Smooth muscle cell (in vitro differentiated cells): ENCODE data around the gene TAP1. TPM values are rescaled to one million over a fixed set of nuclear protein-coding genes. Genes with fewer than 3 reads are reported as not detected.

Experiments used
- DNase-seq: peaks from one replicate; lab custom pipeline; 2025; ENCODE audit not compliant: unreplicated experiment; lab: John Stamatoyannopoulos, UW
- H2AFZ ChIP-seq: fragments of 200-600 bp; sonication (generic); 2 replicates; pipeline ENCODE4 v1.6.0; 2016; ENCODE audit warnings: antibody characterized with exemption, low read depth, mild to moderate bottlenecking
- H3F3A ChIP-seq: fragments of 200-600 bp; sonication (generic); 2 replicates; pipeline ENCODE4 v1.6.0; 2017; ENCODE audit warnings: antibody characterized with exemption, low read depth
- H3K27ac ChIP-seq: fragments of 200-600 bp; sonication (generic); 2 replicates; pipeline ENCODE4 v1.5.1; 2016; ENCODE audit warnings: low read depth, mild to moderate bottlenecking
- H3K27me3 ChIP-seq: fragments of 200-600 bp; sonication (generic); 2 replicates; pipeline ENCODE4 v1.6.1; 2016; ENCODE audit warnings: low read depth, mild to moderate bottlenecking
- H3K36me3 ChIP-seq: fragments of 200-600 bp; sonication (generic); 2 replicates; pipeline ENCODE4 v1.5.1; 2016; ENCODE audit warnings: low read depth
- H3K4me1 ChIP-seq: fragments of 200-600 bp; sonication (generic); 2 replicates; pipeline ENCODE4 v1.5.1; 2016; ENCODE audit warnings: low read depth
- H3K4me2 ChIP-seq: fragments of 200-600 bp; sonication (generic); 2 replicates; pipeline ENCODE4 v1.6.0; 2016; ENCODE audit warnings: mild to moderate bottlenecking
- H3K4me3 ChIP-seq: fragments of 200-600 bp; sonication (generic); 2 replicates; pipeline ENCODE4 v1.5.1; 2016; ENCODE audit warnings: mild to moderate bottlenecking
- H3K79me2 ChIP-seq: fragments of 200-600 bp; sonication (generic); 2 replicates; pipeline ENCODE4 v1.6.0; 2016; ENCODE audit warnings: low read depth, mild to moderate bottlenecking
- H3K9ac ChIP-seq: fragments of 200-600 bp; sonication (generic); 2 replicates; pipeline ENCODE4 v1.6.0; 2016; ENCODE audit warnings: low read depth
- H3K9me3 ChIP-seq: fragments of 200-600 bp; sonication (generic); replicated peaks from 2 replicates; pipeline ENCODE4 v1.5.1; 2016; ENCODE audit warnings: low read depth
- H4K20me1 ChIP-seq: fragments of 200-600 bp; sonication (generic); 2 replicates; pipeline ENCODE4 v1.6.0; 2016; ENCODE audit warnings: low read depth
- CTCF ChIP-seq: fragments of 200-600 bp; sonication (generic); IDR thresholded peaks from 2 replicates; pipeline ENCODE4 v1.5.1; 2017; ENCODE audit warnings: borderline replicate concordance, mild to moderate bottlenecking, antibody characterized with exemption; ENCODE audit not compliant: insufficient read depth, poor library complexity, severe bottlenecking
- WGBS: methylation state at CpG from one replicate; pipeline ENCODE4 v1.1.7; 2016; ENCODE audit warnings: low lambda C conversion rate; 5-methylcytosine and 5-hydroxymethylcytosine counted together
- polyA plus RNA-seq: library from polyadenylated mRNA; unstranded; fragments of >200 nt; fragmentation: Nextera tagmentation; extraction: Ambion mirVana; gene quantifications from 2 replicates; pipeline ENCODE4 v1.2.1, GENCODE V29; 2016
- total RNA-seq: library from RNA; depleted of rRNA; stranded (reverse); fragments of >200 nt; gene quantifications from 2 replicates; pipeline ENCODE4 v1.2.3, GENCODE V29; 2014

TAP1 gene
- total RNA-seq (11.2 and 13.7 TPM in 2 replicates), polyA plus RNA-seq (18.4 and 22.4 TPM in 2 replicates)

DNA sequence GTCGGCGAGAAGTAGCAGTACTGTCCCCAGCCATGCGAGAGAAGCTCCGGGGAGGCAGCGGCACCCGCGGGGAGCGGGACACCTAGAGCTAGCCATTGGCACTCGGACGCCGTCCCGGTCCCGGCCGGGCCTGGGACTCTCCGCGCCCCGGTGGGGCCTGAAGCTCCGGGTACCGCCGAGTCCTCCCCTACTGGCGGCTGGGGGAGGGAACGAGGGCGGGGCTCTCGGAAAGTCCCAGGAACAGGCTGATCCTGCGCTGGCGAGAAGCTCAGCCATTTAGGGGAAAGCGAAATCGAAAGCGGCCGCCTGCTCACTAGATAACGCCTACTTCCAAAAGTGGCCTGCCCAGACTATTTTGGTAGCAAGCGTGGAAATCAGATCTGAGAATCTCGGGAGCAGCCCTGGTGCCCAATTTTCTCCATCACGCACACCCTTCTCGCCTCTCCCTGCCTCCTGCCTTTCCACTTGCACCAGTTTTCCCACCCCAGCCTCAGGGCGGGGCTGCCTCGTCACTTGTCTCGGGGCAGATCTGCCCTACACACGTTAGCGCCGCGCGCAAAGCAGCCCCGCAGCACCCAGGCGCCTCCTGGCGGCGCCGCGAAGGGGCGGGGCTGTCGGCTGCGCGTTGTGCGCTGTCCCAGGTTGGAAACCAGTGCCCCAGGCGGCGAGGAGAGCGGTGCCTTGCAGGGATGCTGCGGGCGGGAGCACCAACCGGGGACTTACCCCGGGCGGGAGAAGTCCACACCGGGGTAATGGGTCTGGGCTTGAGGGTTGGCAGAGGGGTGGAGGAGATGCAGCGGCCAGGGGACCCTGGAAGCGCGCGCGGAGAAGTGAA, at the start of gene TAP1, which contains the start of gene PSMB9:
TSS of gene TAP1 (minus strand) at position 164 of the 835 bp plus-strand sequence. CDS start at position 96, 68 bp downstream.
TSS of gene PSMB9 (plus strand) at position 652 of the 835 bp plus-strand sequence. CDS start at position 690, 38 bp downstream.
- peak; percentile 50 for TF ChIP-seq CTCF
- Histone ChIP-seq H3K4me3 (peak within 1 kb of the TSS; percentile 70), H3K36me3 (no peaks in the 10 kb centered on the region), H3K4me2 (peak within 1 kb of the TSS; percentile 88), H3K4me1 (no peaks in the 10 kb centered on the region), H3K9ac (peak within 1 kb of the TSS; percentile 13), H3K27me3 (peaks cover 68% of the 10 kb centered on the region), H3K27ac (peak within 1 kb of the TSS; percentile 8), H4K20me1 (no peaks in the 10 kb centered on the region), H3K79me2 (no peaks in the 10 kb centered on the region), H2AFZ (peak within 1 kb of the TSS; percentile 73), H3K9me3 (no peaks in the 10 kb centered on the region), H3F3A (no peaks in the 10 kb centered on the region)
- under 1% methylated on average over 66 of the region's 68 CpGs for WGBS
- DNase-seq, result peak; percentile 97

GRCh38 chr6:32895006-32895345, 41.5 kb upstream of the TAP1 start:
- Histone ChIP-seq H3K4me3 (peak overlapping the region; percentile 77), H3F3A (no peaks in the 10 kb centered on the region), H3K9ac (peak overlapping the region; percentile 66), H3K79me2 (peaks cover 24% of the 10 kb centered on the region), H3K4me2 (peak overlapping the region; percentile 85), H2AFZ (peak overlapping the region; percentile 95), H3K36me3 (no peaks in the 10 kb centered on the region), H3K27ac (peak overlapping the region; percentile 77), H3K4me1 (peaks cover 5% of the 10 kb centered on the region), H4K20me1 (no peaks in the 10 kb centered on the region), H3K9me3 (no peaks in the 10 kb centered on the region), H3K27me3 (no peaks in the 10 kb centered on the region)
- no peak for DNase-seq
- no peak for TF ChIP-seq CTCF
- 1% methylated on average over 8 of the region's 8 CpGs for WGBS

DNA sequence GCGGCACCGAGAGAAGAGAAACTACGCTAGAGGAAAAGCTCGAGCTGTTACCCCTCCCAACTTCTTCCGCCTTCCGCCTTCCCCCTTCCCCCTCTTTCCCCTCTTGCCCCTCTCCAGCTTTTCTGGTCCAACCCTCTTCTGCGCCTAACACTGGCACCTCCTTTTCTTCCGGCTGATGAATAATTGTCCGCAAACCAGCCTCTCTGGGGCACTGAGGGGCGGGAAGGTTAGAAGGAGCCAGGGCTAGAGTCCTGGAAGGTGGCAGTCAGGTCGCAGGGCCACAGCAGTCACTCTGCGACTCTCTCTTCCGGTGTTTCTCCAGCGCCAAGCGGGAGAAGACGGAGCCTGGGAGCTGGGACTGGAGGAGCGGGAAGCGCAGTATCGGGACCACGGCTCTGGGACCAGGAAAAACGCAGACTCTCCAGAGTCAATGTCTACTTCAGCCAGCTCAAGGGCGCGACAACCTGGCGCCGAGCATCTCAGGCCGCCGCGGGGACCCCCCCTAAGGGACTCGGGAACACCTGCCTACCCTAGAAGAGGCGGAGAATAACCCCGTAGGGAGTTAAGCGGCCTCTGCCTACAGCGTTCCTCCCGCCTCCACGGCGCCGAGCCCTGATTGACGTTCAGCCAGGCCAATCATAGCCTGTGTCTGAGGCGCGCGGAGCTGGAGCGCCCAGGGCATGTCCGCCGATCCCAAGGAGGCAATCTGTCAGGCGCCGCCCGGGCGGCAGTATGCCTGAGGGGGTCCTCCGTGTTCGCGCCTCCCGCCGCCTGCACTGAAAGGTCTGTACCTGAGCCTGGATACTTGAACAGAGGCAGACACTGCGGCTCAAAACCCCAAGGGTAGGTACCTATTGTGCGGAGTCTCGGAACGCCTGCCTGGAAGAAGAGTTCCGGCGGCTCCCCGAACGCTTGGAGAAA, 40.8 kb upstream of the TAP1 start:
- peak overlapping the region; percentile 77 for H3K27ac ChIP-seq
- H2AFZ ChIP-seq, result peak overlapping the region; percentile 95
- H3F3A ChIP-seq, result no peaks in the 10 kb centered on the region
- no peaks in the 10 kb centered on the region for H4K20me1 ChIP-seq
- H3K4me2 ChIP-seq, result peak overlapping the region; percentile 85
- peaks cover 24% of the 10 kb centered on the region for H3K79me2 ChIP-seq
- under 1% methylated on average over 58 of the region's 61 CpGs for WGBS
- H3K27me3 ChIP-seq, result peaks cover under 1% of the 10 kb centered on the region
- peak; percentile 79 for DNase-seq
- no peaks in the 10 kb centered on the region for H3K36me3 ChIP-seq
- TF ChIP-seq CTCF, result no peak
- peak overlapping the region; percentile 77 for H3K4me3 ChIP-seq
- H3K4me1 ChIP-seq, result peaks cover 5% of the 10 kb centered on the region
- no peaks in the 10 kb centered on the region for H3K9me3 ChIP-seq
- H3K9ac ChIP-seq, result peak overlapping the region; percentile 66
